ENCODE data around the gene SAXO1.

DNA sequence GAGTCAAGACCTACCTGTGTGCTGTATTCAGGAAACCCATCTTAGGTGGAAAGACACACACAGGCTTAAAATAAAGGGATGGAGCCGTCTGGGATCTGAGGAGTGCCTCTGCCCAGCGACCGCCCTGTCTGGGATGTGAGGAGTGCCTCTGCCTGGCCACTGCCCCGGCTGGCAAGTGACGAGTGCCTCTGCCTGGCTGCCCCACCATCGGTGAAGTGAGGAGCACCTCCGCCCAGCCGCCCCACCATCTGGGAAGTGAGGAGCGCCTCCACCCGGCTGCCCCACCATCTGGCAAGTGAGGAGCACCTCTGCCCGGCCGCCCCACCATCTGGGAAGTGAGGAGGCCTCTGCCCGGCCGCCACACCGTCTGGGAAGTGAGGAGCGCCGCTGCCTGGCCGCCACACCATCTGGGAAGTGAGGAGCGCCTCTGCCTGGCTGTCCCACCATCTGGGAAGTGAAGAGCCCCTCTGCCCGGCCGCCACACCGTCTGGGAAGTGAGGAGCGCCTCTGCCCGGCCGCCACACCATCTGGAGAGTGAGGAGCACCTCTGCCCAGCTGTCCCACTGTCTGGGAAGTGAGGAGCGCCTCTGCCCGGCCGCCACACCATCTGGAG lies 33.7 kb downstream of the SAXO1 start:
- TF ChIP-seq POLR2AphosphoS5 (IDR thresholded peaks at IDR 0.05; ENCODE audit: low read depth, low read length) (no peak), MAX (IDR thresholded peaks at IDR 0.05) (no peak), CTCF (IDR thresholded peaks at IDR 0.05 in 2 of 3, conservative IDR thresholded peaks at IDR 0.05 in 1 of 3; ENCODE audit: borderline replicate concordance in 1 of 3, insufficient read depth in 1 of 3, low read depth in 2 of 3, low read length in 2 of 3) (no peak), YY1 (IDR thresholded peaks at IDR 0.05; ENCODE audit: extremely low read depth, insufficient replicate concordance, low read depth, low read length) (no peak), EZH2 (IDR thresholded peaks at IDR 0.05) (no peak), EZH2phosphoT487 (IDR thresholded peaks at IDR 0.05; ENCODE audit: borderline replicate concordance) (no peak), RAD21 (IDR thresholded peaks at IDR 0.05; ENCODE audit: low read depth) (no peak), ZNF274 (IDR thresholded peaks at IDR 0.05; ENCODE audit: low read depth, low read length) (no peak)
- TF ChIP-seq, protein P1, sequence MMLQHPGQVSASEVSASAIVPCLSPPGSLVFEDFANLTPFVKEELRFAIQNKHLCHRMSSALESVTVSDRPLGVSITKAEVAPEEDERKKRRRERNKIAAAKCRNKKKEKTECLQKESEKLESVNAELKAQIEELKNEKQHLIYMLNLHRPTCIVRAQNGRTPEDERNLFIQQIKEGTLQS (IDR thresholded peaks at IDR 0.05) = no peak

Data from HCT116 (cell line).